HG02884 (cell line): ENCODE data around the gene SPACA9.
A peak's percentile ranks its signal among the peaks of the same experiment; 100 is the strongest.

ENCODE experiments used
- ATAC-seq: cut with Tn5 transposase; IDR thresholded peaks from one replicate; pipeline ENCODE4 v1.9.1; 2021; ENCODE audit warnings: mild to moderate bottlenecking, moderate library complexity; ENCODE audit not compliant: unreplicated experiment

The SPACA9 gene

GRCh38 chr9:132862533-132862932 lies 16.2 kb upstream of the SPACA9 start:
- ATAC-seq: no peak

GRCh38 chr9:132863096-132863495 lies 15.6 kb upstream of the SPACA9 start:
- no peak for ATAC-seq

DNA sequence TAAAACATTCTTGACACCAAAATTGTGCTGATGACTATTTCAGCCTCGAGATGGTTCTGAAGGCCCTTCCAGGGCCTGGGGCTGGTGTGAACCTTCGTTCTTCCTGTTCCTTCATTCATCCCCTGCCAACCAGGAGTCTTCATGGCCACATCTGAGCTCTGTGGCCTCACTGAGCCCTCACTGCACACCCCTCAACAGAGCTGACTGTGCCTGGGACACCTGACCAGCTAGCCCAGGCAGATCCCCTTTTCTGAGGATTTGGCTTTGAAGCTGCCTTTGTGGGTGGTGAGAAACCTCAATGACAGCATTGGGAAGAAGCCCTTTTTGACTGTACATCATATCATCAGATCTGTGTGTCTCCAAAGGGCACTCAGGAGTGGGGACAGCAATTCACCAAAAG lies 14.4 kb upstream of the SPACA9 start:
- no peak for ATAC-seq

DNA sequence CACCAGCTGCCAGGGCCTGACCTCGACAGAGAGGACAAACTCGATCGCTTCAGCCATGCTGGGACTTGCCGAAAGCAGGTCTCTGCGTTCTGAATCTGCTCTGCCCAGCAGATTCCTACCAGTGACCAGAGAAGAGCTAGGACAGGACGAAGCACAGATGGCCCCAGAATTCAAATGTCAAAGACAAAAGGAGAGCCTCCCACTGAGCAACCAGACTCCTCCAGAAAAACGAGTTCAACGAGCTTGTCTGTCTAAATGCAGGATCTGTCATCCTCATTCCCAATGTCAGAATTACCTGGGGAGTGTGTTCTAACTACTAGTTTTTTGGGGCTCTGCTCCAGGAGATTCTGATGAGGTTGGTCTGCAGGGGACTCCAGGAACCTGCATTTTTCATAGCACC lies 14.0 kb upstream of the SPACA9 start:
- ATAC-seq: no peak

- ATAC-seq: no peak
Observed at GRCh38 chr9:132866898-132867297, 11.8 kb upstream of the SPACA9 start.

- no peak for ATAC-seq
Observed at GRCh38 chr9:132869266-132869665, 9.4 kb upstream of the SPACA9 start.

- no peak for ATAC-seq
Observed at GRCh38 chr9:132873403-132873802, 5.3 kb upstream of the SPACA9 start.

GRCh38 chr9:132875159-132875558 lies 3.5 kb upstream of the SPACA9 start:
- ATAC-seq: no peak

DNA sequence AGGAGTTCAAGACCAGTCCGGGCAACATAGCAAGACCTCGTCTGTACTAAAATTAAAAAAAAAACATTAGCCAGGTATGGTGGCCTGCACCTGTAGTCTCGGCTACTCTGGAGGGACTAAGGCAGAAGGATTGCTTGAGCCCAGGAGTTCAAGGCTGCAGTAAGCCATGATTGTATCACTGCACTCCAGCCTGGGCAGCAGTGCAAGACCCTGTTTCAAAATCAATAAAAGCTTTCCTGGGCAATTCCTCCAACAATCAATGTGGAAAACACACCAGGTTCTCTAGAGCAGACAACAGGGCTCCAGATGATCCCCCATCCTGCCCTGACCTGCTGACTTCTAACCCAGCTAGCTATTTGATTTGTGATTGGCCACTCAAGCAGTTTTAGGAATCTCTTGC lies 1.8 kb upstream of the SPACA9 start:
- no peak for ATAC-seq

DNA sequence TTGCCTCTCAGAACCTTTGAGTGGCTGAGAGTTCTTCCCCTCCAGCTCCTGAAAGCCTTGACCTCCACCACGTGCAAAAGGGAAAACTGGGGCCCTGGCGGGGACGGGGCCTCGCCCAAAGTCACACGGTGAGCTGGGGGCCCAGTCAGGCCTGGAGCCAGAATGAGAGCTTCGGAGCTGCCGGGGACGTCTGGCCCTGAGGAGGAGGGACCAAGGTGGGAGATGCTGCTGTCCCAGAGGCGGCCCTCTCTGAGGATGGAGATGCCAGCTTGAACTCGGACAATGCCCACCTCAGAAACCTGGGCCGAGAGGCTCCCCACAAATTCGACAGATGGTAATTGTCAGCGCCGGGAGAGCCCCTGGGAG lies 1.3 kb upstream of the SPACA9 start:
- ATAC-seq: no peak

DNA sequence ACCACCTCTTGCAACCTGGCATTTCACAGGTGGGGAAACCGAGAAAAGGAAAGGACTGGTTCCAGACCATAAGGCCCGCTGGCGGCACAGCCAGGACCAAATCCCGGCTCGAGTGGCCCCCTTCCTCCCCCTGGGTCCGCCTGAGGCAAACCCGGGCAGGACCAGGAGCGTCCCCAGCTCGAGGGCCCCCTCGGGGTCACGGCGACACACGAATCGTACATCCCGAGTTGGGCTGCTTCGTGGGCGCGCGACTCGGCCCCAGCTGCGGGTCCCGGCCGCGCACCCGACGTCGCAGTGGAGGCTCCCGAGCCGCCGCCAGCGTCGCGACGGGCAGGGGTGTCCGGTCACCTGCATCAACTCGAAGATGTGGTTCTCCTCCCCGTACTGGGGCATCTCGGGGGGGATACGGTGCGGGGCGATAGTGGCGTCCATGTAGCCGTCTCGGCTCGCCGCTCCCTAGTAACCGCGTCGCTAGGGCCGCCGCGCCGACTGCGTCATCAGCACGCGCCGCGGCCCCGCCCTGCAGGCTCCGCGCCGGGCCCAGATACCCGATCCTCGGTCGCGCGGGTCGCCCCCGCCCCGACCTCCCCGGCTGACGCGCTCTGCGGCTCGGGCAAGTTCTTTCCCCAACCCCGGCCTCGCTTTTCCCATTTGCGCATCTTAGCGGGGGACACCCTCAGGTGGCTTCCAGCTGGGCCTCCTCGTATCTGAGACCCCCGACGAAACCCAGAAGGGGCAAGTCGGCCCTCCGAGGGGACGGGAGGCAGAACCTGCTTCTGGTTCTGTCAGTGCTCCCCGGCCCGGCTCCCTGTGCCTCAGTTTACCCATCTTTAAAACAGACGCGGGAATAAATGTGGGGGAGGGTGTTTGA lies 639 bp upstream of the SPACA9 start, which contains the start of gene AK8:
AK8 (minus strand) TSS at position 461 of the 871 bp plus-strand sequence; CDS start at position 432, 29 bp downstream.
- ATAC-seq: peak; percentile 54

GRCh38 chr9:132879457-132880323 lies 992 bp downstream of the SPACA9 start:
- no peak for ATAC-seq

GRCh38 chr9:132880324-132880661 lies 1.6 kb downstream of the SPACA9 start:
- no peak for ATAC-seq

- no peak for ATAC-seq
Observed at GRCh38 chr9:132881826-132882225, 3.1 kb downstream of the SPACA9 start.

DNA sequence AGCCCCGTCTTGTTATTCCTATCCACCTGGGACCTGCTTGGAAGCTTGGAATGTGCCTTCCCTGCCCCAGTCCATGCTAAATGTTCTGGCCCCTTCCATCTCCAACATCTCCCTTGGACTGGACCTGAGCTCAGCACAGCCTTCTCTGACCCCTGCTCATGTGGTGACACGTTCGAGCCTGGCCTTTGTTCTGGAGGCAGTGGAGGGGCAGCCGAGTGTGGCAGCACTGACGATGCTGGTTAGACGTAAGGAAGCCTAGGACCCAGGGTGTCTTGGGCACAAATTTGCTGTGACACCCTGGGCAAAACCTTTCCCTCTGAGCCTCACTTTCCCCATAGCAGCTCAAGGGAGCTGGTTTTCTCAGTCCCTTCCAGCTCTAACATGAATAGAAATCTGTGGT lies 3.9 kb downstream of the SPACA9 start:
- ATAC-seq: no peak

DNA sequence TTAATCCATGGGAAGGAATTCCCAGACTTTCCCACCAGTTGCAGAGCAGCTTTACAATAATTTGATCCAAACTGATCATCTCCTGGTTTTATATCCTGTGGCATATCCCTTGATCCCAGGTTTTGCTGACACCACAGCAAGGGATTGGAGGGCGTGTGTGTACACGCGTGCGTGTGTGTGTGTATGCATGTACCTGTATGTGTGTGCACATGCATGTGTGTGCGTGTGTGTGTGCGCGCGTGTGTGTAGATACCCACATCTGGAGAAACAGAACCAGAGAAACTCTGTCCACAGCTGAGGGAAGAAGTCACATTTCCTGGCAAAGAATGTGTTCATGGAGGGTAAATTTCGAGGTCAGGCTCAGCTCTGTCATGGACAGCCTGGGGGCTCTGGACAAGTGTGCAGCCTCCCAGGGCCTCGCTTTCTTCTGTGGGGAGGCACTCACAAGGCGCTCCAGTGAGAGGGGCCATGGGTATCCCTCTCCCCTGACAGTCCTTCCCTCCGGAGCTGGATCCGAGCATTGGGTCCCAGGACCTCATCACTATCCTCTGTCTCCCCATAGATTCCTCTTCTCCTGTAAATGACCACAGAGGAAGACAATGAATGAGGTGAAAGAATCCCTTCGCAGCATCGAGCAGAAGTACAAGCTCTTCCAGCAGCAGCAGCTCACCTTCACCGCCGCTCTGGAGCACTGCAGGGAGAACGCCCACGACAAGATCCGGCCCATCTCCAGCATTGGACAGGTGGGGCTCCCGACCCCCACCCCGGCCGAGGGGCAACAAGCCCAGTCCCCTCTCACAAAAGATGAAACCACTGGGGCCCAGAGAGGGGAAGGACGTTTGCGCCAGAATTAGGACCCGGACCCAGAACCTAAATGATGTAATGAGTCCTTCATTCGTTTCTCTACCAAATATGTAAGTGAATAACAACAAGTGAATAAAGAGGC lies 4.9 kb downstream of the SPACA9 start:
- no peak for ATAC-seq

DNA sequence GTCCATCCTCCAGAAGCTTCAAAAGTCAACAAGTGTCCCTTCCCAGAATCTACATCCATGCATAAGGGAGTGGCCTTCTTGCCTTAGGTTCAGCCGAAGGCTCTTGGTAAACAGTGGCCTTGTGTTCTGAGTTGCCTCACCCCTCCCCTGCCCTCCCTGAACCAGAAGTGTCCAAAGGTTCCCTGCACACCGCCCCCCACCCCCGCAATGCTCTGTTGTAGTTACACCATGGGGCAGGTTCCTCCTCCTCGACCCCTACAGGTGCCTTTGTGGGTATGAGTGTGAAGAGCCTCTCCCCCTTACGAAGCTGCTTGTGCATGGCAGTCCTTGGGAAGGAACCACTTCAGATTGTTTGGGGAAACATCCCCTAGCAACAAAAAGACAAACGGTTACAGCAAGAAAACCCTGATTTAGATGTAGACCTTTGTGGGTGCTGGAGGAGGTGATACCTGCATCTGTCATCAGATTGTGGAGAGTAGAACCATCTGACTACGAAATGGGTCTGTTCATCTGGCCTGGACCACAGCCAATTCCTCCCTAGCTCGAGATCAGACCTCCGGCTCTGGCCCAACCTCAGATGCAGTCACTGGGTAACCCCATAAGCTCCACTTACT lies 7.1 kb downstream of the SPACA9 start:
- ATAC-seq: no peak

- no peak for ATAC-seq
Observed at GRCh38 chr9:132886334-132886725, 7.6 kb downstream of the SPACA9 start.

DNA sequence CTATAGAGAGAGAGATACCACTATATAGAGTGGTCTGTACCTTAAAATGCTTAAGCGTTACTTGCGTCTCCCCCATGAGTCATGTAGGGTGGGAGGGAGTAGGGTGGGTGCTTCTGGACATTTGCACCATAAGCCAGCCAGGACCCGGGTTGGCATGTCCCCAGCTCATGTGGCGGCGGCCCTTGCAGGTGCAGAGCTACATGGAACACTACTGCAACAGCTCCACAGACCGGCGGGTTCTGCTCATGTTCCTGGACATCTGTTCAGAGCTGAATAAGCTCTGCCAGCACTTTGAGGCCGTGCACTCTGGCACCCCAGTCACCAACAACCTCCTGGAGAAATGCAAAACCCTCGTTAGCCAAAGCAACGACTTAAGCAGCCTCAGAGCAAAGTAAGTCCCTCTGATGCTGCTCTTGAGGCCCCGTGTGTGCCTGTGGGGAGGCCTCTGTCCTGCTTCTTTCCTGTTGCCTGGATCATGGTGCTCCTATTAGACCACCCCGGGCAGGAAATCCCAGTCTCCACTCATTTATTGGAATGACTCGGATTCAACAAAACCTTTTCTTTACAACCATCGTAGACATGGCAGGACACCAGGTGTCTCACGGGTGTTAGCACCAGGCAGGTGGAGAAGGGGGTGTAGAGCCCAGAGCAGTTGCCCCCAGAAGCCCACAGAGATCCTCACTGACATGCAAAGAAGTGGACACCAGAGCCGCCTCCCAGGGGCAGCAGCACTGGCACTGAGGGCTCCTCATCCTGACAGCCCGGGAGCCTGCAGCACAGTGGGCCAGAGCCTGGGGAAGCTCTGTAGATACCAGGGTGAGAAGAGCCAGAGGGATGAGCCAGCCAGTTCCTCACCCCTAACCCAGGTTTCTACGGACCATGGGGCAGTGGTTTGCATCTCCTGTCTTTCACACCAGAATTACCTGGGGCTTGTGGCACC lies 8.8 kb downstream of the SPACA9 start:
- ATAC-seq: no peak
